SJSA1 (cell line): ENCODE results near the gene HSPG2. TPM values are rescaled to one million over a fixed set of nuclear protein-coding genes. Genes with fewer than 3 reads are reported as not detected.
"Not testable (repeated sequence)": the region's sequence is repeated elsewhere in the genome, so short reads cannot be mapped to it uniquely, and the experiment has no call there.

ENCODE experiments used
- DNase-seq, 2 experiments: peaks; one replicate each; pipeline ENCODE4 v3.0.0-alpha.2; 2015 to 2020; ENCODE audit warnings: low spot score in 2 of 2, low read depth in 1 of 2
- H3K27ac ChIP-seq: fragments of 250-450 bp; sonication (Bioruptor Pico); 2 replicates; pipeline ENCODE4 v1.5.1; 2020; ENCODE audit warnings: mild to moderate bottlenecking, moderate library complexity
- H3K27me3 ChIP-seq: fragments of 250-450 bp; sonication (Bioruptor Pico); replicated peaks from 2 replicates; pipeline ENCODE4 v1.5.1; 2020; ENCODE audit warnings: mild to moderate bottlenecking, moderate library complexity
- H3K36me3 ChIP-seq: fragments of 250-450 bp; sonication (Bioruptor Pico); 2 replicates; pipeline ENCODE4 v1.5.1; 2020; ENCODE audit warnings: mild to moderate bottlenecking
- H3K4me1 ChIP-seq: fragments of 250-450 bp; sonication (Bioruptor Pico); replicated peaks from 2 replicates; pipeline ENCODE4 v1.6.1; 2021; ENCODE audit warnings: mild to moderate bottlenecking
- H3K4me3 ChIP-seq: fragments of 250-450 bp; sonication (Bioruptor Pico); 2 replicates; pipeline ENCODE4 v1.5.1; 2020; ENCODE audit warnings: mild to moderate bottlenecking
- H3K9me3 ChIP-seq: fragments of 250-450 bp; sonication (Bioruptor Pico); replicated peaks from 2 replicates; pipeline ENCODE4 v1.5.1; 2020; ENCODE audit warnings: mild to moderate bottlenecking
- total RNA-seq: library from RNA; depleted of rRNA; stranded (reverse); fragments of >200 nt; shearing (Covaris generic); gene quantifications from 2 replicates; pipeline ENCODE4 v1.2.3, GENCODE V29; 2014

The HSPG2 gene
- total RNA-seq, 1 experiment from 2014 or later, result 62.3 TPM

GRCh38 chr1:21827141-21827679, 109.9 kb downstream of the HSPG2 start:
- H3K36me3 ChIP-seq, result peaks cover 84% of the 10 kb centered on the region
- H3K27ac ChIP-seq, result no peak overlapping the region
- no peaks in the 10 kb centered on the region for H3K9me3 ChIP-seq

GRCh38 chr1:21826694-21827093, 110.4 kb downstream of the HSPG2 start:
- peaks cover 82% of the 10 kb centered on the region for H3K36me3 ChIP-seq
- not testable (repeated sequence) for DNase-seq, H3K27me3 ChIP-seq, H3K4me1 ChIP-seq, H3K9me3 ChIP-seq, H3K27ac ChIP-seq, H3K4me3 ChIP-seq

More at GRCh38 chr1:21827141-21827679, 109.9 kb downstream of the HSPG2 start:
- no peak for DNase-seq
- Histone ChIP-seq H3K4me1 (no peaks in the 10 kb centered on the region), H3K27me3 (no peaks in the 10 kb centered on the region), H3K4me3 (no peak overlapping the region)

- Histone ChIP-seq H3K4me1 (no peaks in the 10 kb centered on the region), H3K36me3 (peaks cover 71% of the 10 kb centered on the region)
- DNase-seq, result no peak
Observed at GRCh38 chr1:21825393-21825792, 111.7 kb downstream of the HSPG2 start.

GRCh38 chr1:21824926-21825325, 112.2 kb downstream of the HSPG2 start:
- Histone ChIP-seq H3K36me3 (peaks cover 68% of the 10 kb centered on the region), H3K27me3 (no peaks in the 10 kb centered on the region), H3K4me3 (no peak overlapping the region), H3K27ac (no peak overlapping the region), H3K4me1 (no peaks in the 10 kb centered on the region), H3K9me3 (no peaks in the 10 kb centered on the region)
- no peak for DNase-seq

More at GRCh38 chr1:21825393-21825792, 111.7 kb downstream of the HSPG2 start:
- H3K4me3 ChIP-seq, result no peak overlapping the region
- no peaks in the 10 kb centered on the region for H3K27me3 ChIP-seq
- H3K9me3 ChIP-seq, result no peaks in the 10 kb centered on the region
- no peak overlapping the region for H3K27ac ChIP-seq

GRCh38 chr1:21823980-21824702, 113.0 kb downstream of the HSPG2 start:
- DNase-seq, result peak in 1 of 2 experiments; percentile 40
- H3K36me3 ChIP-seq, result peaks cover 60% of the 10 kb centered on the region
- H3K27ac ChIP-seq, result no peak overlapping the region

GRCh38 chr1:21823206-21823979, 113.7 kb downstream of the HSPG2 start:
- peak in 1 of 2 experiments; percentile 40 for DNase-seq
- no peaks in the 10 kb centered on the region for H3K9me3 ChIP-seq
- H3K4me1 ChIP-seq, result no peaks in the 10 kb centered on the region
- no peaks in the 10 kb centered on the region for H3K27me3 ChIP-seq
- no peak overlapping the region for H3K4me3 ChIP-seq
- no peak overlapping the region for H3K27ac ChIP-seq
- peaks cover 54% of the 10 kb centered on the region for H3K36me3 ChIP-seq

More at GRCh38 chr1:21823980-21824702, 113.0 kb downstream of the HSPG2 start:
- Histone ChIP-seq H3K4me3 (no peak overlapping the region), H3K9me3 (no peaks in the 10 kb centered on the region), H3K4me1 (no peaks in the 10 kb centered on the region), H3K27me3 (no peaks in the 10 kb centered on the region)

GRCh38 chr1:21822349-21822748, 114.8 kb downstream of the HSPG2 start:
- Histone ChIP-seq H3K4me1 (no peaks in the 10 kb centered on the region), H3K4me3 (no peak overlapping the region), H3K27ac (no peak overlapping the region), H3K36me3 (peaks cover 47% of the 10 kb centered on the region), H3K9me3 (no peaks in the 10 kb centered on the region), H3K27me3 (no peaks in the 10 kb centered on the region)
- no peak for DNase-seq

- no peaks in the 10 kb centered on the region for H3K4me1 ChIP-seq
- no peaks in the 10 kb centered on the region for H3K27me3 ChIP-seq
- H3K9me3 ChIP-seq, result no peaks in the 10 kb centered on the region
- no peak overlapping the region for H3K4me3 ChIP-seq
- H3K27ac ChIP-seq, result no peak overlapping the region
- DNase-seq, result no peak
- H3K36me3 ChIP-seq, result peaks cover 40% of the 10 kb centered on the region
Observed at GRCh38 chr1:21821385-21822019, 115.6 kb downstream of the HSPG2 start.

GRCh38 chr1:21820597-21821232, 116.4 kb downstream of the HSPG2 start:
- Histone ChIP-seq H3K4me3 (no peak overlapping the region), H3K4me1 (no peaks in the 10 kb centered on the region), H3K27me3 (no peaks in the 10 kb centered on the region), H3K36me3 (peaks cover 32% of the 10 kb centered on the region), H3K27ac (no peak overlapping the region), H3K9me3 (no peaks in the 10 kb centered on the region)
- DNase-seq, result no peak

GRCh38 chr1:21818656-21819055, 118.5 kb downstream of the HSPG2 start:
- Histone ChIP-seq H3K27ac (no peak overlapping the region), H3K9me3 (no peaks in the 10 kb centered on the region), H3K27me3 (no peaks in the 10 kb centered on the region), H3K36me3 (peaks cover 14% of the 10 kb centered on the region), H3K4me3 (no peak overlapping the region), H3K4me1 (no peaks in the 10 kb centered on the region)
- no peak for DNase-seq

- Histone ChIP-seq H3K36me3 (peaks cover 3% of the 10 kb centered on the region), H3K9me3 (no peaks in the 10 kb centered on the region), H3K4me3 (no peak overlapping the region), H3K27ac (no peak overlapping the region), H3K4me1 (no peaks in the 10 kb centered on the region), H3K27me3 (no peaks in the 10 kb centered on the region)
- no peak for DNase-seq
Observed at GRCh38 chr1:21816602-21817302, 120.4 kb downstream of the HSPG2 start.

- H3K27me3 ChIP-seq, result no peaks in the 10 kb centered on the region
- no peaks in the 10 kb centered on the region for H3K9me3 ChIP-seq
- no peak overlapping the region for H3K27ac ChIP-seq
- H3K4me1 ChIP-seq, result no peaks in the 10 kb centered on the region
- H3K4me3 ChIP-seq, result no peak overlapping the region
- DNase-seq, result no peak
- H3K36me3 ChIP-seq, result peaks cover 3% of the 10 kb centered on the region; the same call in 1 of the 2 replicates
Observed at GRCh38 chr1:21815724-21816321, 121.3 kb downstream of the HSPG2 start.
